ENCODE measurements around the gene GAREM1.

GRCh38 chr18:32378705-32379104 is 92.0 kb downstream of the GAREM1 start:
- TF ChIP-seq CTCF (IDR thresholded peaks at IDR 0.05 in 2 of 3, conservative IDR thresholded peaks at IDR 0.05 in 1 of 3; ENCODE audit: insufficient read depth in 2 of 3, low read depth in 1 of 3, low read length in 3 of 3), result no peak
- TF ChIP-seq ZFP36 (IDR thresholded peaks at IDR 0.05; ENCODE audit: low read depth, low read length, partially characterized antibody), result no peak
- no peak for TF ChIP-seq EGR1 (conservative IDR thresholded peaks at IDR 0.05)
- no peak for TF ChIP-seq SREBF1 (IDR thresholded peaks at IDR 0.05; ENCODE audit: borderline replicate concordance, low read depth, low read length)
- no peak for TF ChIP-seq ZNF274 (IDR thresholded peaks at IDR 0.05; ENCODE audit: borderline replicate concordance, low read depth, low read length)
- no peak for TF ChIP-seq TAF7 (tag; IDR thresholded peaks at IDR 0.05)
- no peak for TF ChIP-seq ESRRA (IDR thresholded peaks at IDR 0.05; ENCODE audit: borderline replicate concordance, low read depth)
